ENCODE results near the gene FUT1. TPM values are rescaled to one million over a fixed set of nuclear protein-coding genes. Genes with fewer than 3 reads are reported as not detected.

The FUT1 gene
- total and polyA plus RNA-seq, 2 of the 8 experiments (the other 6 are each of a cell fraction or from before 2014, with no cell fraction given) = 7.4 to 12.9 TPM

DNA sequence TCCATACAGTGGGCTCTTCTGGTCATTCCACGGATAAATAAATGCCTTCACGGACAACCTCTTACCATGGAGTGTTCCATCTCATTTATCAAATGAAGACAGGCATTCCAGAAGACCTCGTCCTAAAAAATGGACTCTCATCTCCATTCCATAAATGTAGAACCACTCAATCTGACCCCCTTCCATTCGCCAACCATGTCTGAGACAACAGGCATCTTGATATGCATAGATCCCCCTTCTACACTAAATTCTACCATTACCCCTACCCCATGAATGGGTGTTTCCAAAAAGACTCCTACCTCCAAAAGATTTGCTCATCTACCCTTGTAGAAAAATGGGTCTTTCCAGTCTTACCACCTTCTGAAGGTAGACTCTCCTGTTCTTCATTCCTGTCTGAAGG is 21.0 kb downstream of the FUT1 start (continued):
- TF ChIP-seq, protein P1, sequence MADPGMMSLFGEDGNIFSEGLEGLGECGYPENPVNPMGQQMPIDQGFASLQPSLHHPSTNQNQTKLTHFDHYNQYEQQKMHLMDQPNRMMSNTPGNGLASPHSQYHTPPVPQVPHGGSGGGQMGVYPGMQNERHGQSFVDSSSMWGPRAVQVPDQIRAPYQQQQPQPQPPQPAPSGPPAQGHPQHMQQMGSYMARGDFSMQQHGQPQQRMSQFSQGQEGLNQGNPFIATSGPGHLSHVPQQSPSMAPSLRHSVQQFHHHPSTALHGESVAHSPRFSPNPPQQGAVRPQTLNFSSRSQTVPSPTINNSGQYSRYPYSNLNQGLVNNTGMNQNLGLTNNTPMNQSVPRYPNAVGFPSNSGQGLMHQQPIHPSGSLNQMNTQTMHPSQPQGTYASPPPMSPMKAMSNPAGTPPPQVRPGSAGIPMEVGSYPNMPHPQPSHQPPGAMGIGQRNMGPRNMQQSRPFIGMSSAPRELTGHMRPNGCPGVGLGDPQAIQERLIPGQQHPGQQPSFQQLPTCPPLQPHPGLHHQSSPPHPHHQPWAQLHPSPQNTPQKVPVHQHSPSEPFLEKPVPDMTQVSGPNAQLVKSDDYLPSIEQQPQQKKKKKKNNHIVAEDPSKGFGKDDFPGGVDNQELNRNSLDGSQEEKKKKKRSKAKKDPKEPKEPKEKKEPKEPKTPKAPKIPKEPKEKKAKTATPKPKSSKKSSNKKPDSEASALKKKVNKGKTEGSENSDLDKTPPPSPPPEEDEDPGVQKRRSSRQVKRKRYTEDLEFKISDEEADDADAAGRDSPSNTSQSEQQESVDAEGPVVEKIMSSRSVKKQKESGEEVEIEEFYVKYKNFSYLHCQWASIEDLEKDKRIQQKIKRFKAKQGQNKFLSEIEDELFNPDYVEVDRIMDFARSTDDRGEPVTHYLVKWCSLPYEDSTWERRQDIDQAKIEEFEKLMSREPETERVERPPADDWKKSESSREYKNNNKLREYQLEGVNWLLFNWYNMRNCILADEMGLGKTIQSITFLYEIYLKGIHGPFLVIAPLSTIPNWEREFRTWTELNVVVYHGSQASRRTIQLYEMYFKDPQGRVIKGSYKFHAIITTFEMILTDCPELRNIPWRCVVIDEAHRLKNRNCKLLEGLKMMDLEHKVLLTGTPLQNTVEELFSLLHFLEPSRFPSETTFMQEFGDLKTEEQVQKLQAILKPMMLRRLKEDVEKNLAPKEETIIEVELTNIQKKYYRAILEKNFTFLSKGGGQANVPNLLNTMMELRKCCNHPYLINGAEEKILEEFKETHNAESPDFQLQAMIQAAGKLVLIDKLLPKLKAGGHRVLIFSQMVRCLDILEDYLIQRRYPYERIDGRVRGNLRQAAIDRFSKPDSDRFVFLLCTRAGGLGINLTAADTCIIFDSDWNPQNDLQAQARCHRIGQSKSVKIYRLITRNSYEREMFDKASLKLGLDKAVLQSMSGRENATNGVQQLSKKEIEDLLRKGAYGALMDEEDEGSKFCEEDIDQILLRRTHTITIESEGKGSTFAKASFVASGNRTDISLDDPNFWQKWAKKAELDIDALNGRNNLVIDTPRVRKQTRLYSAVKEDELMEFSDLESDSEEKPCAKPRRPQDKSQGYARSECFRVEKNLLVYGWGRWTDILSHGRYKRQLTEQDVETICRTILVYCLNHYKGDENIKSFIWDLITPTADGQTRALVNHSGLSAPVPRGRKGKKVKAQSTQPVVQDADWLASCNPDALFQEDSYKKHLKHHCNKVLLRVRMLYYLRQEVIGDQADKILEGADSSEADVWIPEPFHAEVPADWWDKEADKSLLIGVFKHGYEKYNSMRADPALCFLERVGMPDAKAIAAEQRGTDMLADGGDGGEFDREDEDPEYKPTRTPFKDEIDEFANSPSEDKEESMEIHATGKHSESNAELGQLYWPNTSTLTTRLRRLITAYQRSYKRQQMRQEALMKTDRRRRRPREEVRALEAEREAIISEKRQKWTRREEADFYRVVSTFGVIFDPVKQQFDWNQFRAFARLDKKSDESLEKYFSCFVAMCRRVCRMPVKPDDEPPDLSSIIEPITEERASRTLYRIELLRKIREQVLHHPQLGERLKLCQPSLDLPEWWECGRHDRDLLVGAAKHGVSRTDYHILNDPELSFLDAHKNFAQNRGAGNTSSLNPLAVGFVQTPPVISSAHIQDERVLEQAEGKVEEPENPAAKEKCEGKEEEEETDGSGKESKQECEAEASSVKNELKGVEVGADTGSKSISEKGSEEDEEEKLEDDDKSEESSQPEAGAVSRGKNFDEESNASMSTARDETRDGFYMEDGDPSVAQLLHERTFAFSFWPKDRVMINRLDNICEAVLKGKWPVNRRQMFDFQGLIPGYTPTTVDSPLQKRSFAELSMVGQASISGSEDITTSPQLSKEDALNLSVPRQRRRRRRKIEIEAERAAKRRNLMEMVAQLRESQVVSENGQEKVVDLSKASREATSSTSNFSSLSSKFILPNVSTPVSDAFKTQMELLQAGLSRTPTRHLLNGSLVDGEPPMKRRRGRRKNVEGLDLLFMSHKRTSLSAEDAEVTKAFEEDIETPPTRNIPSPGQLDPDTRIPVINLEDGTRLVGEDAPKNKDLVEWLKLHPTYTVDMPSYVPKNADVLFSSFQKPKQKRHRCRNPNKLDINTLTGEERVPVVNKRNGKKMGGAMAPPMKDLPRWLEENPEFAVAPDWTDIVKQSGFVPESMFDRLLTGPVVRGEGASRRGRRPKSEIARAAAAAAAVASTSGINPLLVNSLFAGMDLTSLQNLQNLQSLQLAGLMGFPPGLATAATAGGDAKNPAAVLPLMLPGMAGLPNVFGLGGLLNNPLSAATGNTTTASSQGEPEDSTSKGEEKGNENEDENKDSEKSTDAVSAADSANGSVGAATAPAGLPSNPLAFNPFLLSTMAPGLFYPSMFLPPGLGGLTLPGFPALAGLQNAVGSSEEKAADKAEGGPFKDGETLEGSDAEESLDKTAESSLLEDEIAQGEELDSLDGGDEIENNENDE (IDR thresholded peaks at IDR 0.05; ENCODE audit: insufficient replicate concordance, low read length) = no peak
- TF ChIP-seq RBBP5 (IDR thresholded peaks at IDR 0.05; ENCODE audit: borderline replicate concordance, low read depth, low read length) (no peak), KDM1A (IDR thresholded peaks at IDR 0.05; ENCODE audit: borderline replicate concordance, low read length) (no peak), EGR1 (IDR thresholded peaks at IDR 0.05; ENCODE audit: borderline replicate concordance, low read depth, low read length) (no peak), RAD21 (IDR thresholded peaks at IDR 0.05 in 1 of 2, conservative IDR thresholded peaks at IDR 0.05 in 1 of 2; ENCODE audit: low read depth in 2 of 2, low read length in 2 of 2) (no peak), EP300 (IDR thresholded peaks at IDR 0.05; ENCODE audit: borderline replicate concordance in 1 of 2, low read depth in 2 of 2, low read length in 2 of 2) (no peak)

Data from H1 (cell line).